IgD-negative memory B cell (primary cell): Measurements from ENCODE around the gene BUB1B. TPM values are rescaled to one million over a fixed set of nuclear protein-coding genes. Genes with fewer than 3 reads are reported as not detected.
"Not testable (repeated sequence)": the region's sequence is repeated elsewhere in the genome, so short reads cannot be mapped to it uniquely, and the experiment has no call there.

Experiments used
- H3K27ac Mint-ChIP-seq, 3 donors: one replicate each; pipeline ENCODE4 v1.8.0; 2020 to 2022; ENCODE audit warnings: mild to moderate bottlenecking in 3 of 3, mixed read lengths in 3 of 3, moderate library complexity in 1 of 3
- H3K27me3 Mint-ChIP-seq: one replicate; pipeline ENCODE4 v1.8.0; 2021; ENCODE audit warnings: mixed read lengths
- H3K36me3 Mint-ChIP-seq: one replicate; pipeline ENCODE4 v1.8.0; 2020; ENCODE audit warnings: mild to moderate bottlenecking, mixed read lengths
- H3K4me1 Mint-ChIP-seq, 3 donors: one replicate each; pipeline ENCODE4 v1.8.0; 2020 to 2022; ENCODE audit warnings: mixed read lengths in 3 of 3, mild to moderate bottlenecking in 1 of 3
- H3K4me3 Mint-ChIP-seq, 4 donors: one replicate each; pipeline ENCODE4 v1.8.0; 2020 to 2022; ENCODE audit warnings: mild to moderate bottlenecking in 4 of 4, mixed read lengths in 4 of 4, moderate library complexity in 3 of 4
- H3K9me3 Mint-ChIP-seq, 3 donors: one replicate each; pipeline ENCODE4 v1.8.0; 2020 to 2021; ENCODE audit warnings: mixed read lengths in 3 of 3, mild to moderate bottlenecking in 1 of 3
- polyA plus RNA-seq: library from polyadenylated mRNA; unstranded; fragments of 300-500 nt; fragmentation: Illumina TruSeq; gene quantifications from one replicate; pipeline ENCODE4 v1.2.3, GENCODE V29; 2021

The BUB1B gene
- polyA plus RNA-seq, 1 donor from 2014 or later = 0.55 TPM

DNA sequence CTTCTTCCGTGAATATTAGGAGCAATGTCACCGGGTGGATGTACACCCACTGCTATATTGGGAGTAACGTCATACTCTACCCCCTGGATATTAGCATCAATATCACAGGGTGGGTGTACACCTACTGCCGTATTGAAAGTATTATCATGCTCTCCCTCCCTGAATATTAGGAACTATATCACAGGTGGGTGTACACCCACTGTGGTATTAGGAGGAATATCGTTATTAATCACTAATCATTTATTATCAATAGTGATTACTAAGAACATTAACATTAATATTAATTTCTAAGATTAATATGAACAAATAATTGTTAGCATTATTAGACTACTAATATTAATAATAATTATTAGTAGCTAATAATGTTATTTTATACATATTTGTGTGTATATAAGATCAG is 30.8 kb upstream of the BUB1B start:
- Mint-ChIP-seq H3K27me3 (no peaks in the 10 kb centered on the region), H3K9me3 (no peaks in the 10 kb centered on the region), H3K4me3 (no peak overlapping the region), H3K27ac (no peak overlapping the region), H3K36me3 (no peaks in the 10 kb centered on the region), H3K4me1 (no peaks in the 10 kb centered on the region)

GRCh38 chr15:40130799-40131502 is 29.9 kb upstream of the BUB1B start:
- H3K27me3 Mint-ChIP-seq = no peaks in the 10 kb centered on the region
- H3K27ac Mint-ChIP-seq = no peak overlapping the region
- no peaks in the 10 kb centered on the region for H3K4me1 Mint-ChIP-seq
- no peak overlapping the region for H3K4me3 Mint-ChIP-seq
- H3K9me3 Mint-ChIP-seq = no peaks in the 10 kb centered on the region
- no peaks in the 10 kb centered on the region for H3K36me3 Mint-ChIP-seq

DNA sequence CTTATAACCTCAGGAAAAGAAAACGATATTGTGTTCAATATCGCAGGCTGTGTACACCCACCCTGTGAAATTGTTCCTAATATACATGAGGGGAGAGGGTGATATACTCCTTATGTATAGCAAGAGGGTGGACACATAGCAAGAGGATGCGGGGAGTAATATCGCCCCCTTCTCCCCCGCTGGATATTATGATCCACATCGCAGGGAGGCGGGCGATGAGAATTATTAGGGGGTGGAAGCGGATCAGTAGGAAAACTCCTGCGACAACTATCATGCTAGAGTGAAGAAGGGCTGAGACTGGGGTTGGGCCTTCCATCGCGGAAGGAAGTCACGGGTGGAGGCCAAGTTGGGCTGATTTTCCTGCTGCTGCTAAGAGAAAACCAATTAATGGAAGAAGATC is 27.3 kb upstream of the BUB1B start:
- Mint-ChIP-seq H3K4me1 (no peaks in the 10 kb centered on the region), H3K27ac (no peak overlapping the region), H3K27me3 (no peaks in the 10 kb centered on the region), H3K4me3 (no peak overlapping the region), H3K9me3 (no peaks in the 10 kb centered on the region), H3K36me3 (no peaks in the 10 kb centered on the region)

DNA sequence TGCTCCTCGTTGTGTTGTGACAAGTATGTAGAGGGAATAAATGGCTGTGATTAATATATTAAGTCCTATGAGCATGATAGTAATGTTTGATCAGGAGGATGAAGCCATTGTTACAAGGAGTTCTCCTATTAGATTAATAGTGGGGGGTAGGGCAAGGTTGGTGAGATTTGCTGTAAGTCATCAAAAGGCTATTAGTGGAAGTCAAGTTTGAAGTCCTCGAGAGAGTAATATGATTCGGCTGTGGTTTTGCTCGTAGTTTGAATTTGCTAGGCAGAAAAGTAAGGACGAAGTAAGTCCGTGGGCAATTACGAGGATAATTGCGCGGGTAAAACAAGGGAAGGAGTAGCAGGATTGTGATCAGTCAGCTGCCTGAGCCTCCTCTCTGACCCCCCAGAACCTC is 26.0 kb upstream of the BUB1B start:
- Mint-ChIP-seq H3K27ac (no peak overlapping the region), H3K36me3 (no peaks in the 10 kb centered on the region), H3K9me3 (no peaks in the 10 kb centered on the region), H3K4me3 (peak overlapping the region in 1 of 4 donors; percentile 54), H3K27me3 (no peaks in the 10 kb centered on the region), H3K4me1 (no peaks in the 10 kb centered on the region)

- not testable (repeated sequence) for H3K4me3 Mint-ChIP-seq, H3K4me1 Mint-ChIP-seq, H3K27me3 Mint-ChIP-seq, H3K9me3 Mint-ChIP-seq, H3K36me3 Mint-ChIP-seq
- H3K27ac Mint-ChIP-seq = peak overlapping the region in 1 of 3 donors; percentile 71
Observed at GRCh38 chr15:40135846-40136450, 24.9 kb upstream of the BUB1B start.

GRCh38 chr15:40136470-40137302 is 24.2 kb upstream of the BUB1B start:
- Mint-ChIP-seq H3K27ac (no peak overlapping the region), H3K36me3 (no peaks in the 10 kb centered on the region), H3K4me3 (no peak overlapping the region), H3K27me3 (peaks cover 1% of the 10 kb centered on the region), H3K9me3 (no peaks in the 10 kb centered on the region), H3K4me1 (no peaks in the 10 kb centered on the region)

DNA sequence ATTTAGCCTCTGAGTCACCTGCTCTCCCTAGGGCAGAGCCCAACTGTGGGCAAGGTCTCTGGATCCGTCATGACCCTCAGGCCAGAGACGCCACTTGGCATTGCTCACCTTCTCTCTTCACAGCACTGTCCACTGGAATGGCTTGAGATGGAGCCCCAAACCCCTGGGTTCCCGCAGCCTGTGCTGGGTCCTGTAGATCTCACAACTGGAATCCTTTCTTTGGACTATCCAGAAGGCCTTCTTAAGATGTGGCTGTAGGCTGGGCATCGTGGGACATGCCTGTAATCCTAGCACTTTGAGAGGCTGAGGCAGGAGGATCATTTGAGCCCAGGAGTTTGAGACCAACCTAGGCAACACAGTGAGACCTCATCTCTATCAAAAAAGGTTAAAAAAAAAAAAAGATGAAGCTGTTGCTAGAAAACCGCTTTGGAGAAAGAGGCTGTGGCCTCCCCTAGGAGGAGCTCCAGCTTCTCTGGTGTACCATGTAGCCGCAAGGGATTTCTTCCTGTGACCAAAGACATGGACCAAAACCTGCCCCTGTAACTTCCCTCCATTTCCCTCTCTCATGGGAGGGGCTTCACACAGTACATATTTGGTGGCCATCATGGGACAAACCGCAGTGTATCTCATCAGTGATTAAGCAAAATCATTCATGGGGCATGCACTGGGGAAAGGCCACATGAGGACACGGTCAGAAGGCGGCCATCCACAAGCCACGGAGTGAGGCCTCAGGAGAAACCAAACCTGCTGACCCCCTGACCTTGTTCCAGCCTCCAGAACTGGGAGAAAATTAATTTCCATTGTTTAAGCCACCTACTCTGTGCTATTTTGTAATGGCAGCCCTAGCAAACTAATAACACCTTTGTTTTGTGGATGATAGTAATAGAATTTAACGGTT is 23.3 kb upstream of the BUB1B start:
- H3K36me3 Mint-ChIP-seq = no peaks in the 10 kb centered on the region
- no peaks in the 10 kb centered on the region for H3K4me1 Mint-ChIP-seq
- H3K27ac Mint-ChIP-seq = no peak overlapping the region
- H3K4me3 Mint-ChIP-seq = no peak overlapping the region
- peaks cover 1% of the 10 kb centered on the region for H3K27me3 Mint-ChIP-seq
- H3K9me3 Mint-ChIP-seq = no peaks in the 10 kb centered on the region

DNA sequence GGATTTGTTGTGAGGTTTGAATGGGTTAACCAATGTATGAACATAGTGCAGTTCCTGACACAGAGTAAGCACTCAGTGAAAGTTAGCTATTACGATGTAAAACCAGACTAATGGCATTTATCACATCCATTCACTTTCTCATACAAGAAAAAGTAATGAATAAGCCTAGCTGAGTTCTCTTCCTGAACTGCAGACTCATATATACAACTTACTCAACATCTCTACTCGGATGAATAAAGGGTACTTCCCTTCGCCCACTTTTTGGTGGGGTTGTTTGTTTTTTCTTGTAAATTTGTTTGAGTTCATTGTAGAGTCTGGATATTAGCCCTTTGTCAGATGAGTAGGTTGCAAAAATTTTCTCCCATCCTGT is 22.7 kb upstream of the BUB1B start:
- H3K4me3 Mint-ChIP-seq, H3K27me3 Mint-ChIP-seq, H3K36me3 Mint-ChIP-seq, H3K27ac Mint-ChIP-seq, H3K9me3 Mint-ChIP-seq, H3K4me1 Mint-ChIP-seq: not testable (repeated sequence)

GRCh38 chr15:40142428-40142827 is 18.4 kb upstream of the BUB1B start:
- H3K27ac Mint-ChIP-seq = no peak overlapping the region
- H3K4me1 Mint-ChIP-seq = no peaks in the 10 kb centered on the region
- no peak overlapping the region for H3K4me3 Mint-ChIP-seq
- no peaks in the 10 kb centered on the region for H3K9me3 Mint-ChIP-seq
- no peaks in the 10 kb centered on the region for H3K36me3 Mint-ChIP-seq
- peaks cover 1% of the 10 kb centered on the region for H3K27me3 Mint-ChIP-seq

- no peaks in the 10 kb centered on the region for H3K4me1 Mint-ChIP-seq
- no peak overlapping the region for H3K27ac Mint-ChIP-seq
- H3K9me3 Mint-ChIP-seq = no peaks in the 10 kb centered on the region
- H3K27me3 Mint-ChIP-seq = peaks cover 1% of the 10 kb centered on the region
- no peaks in the 10 kb centered on the region for H3K36me3 Mint-ChIP-seq
- no peak overlapping the region for H3K4me3 Mint-ChIP-seq
Observed at GRCh38 chr15:40146037-40146436, 14.8 kb upstream of the BUB1B start.

GRCh38 chr15:40149339-40149738 is 11.5 kb upstream of the BUB1B start:
- no peaks in the 10 kb centered on the region for H3K36me3 Mint-ChIP-seq
- H3K4me3 Mint-ChIP-seq = no peak overlapping the region
- no peaks in the 10 kb centered on the region for H3K9me3 Mint-ChIP-seq
- no peak overlapping the region for H3K27ac Mint-ChIP-seq
- H3K4me1 Mint-ChIP-seq = no peaks in the 10 kb centered on the region
- no peaks in the 10 kb centered on the region for H3K27me3 Mint-ChIP-seq

DNA sequence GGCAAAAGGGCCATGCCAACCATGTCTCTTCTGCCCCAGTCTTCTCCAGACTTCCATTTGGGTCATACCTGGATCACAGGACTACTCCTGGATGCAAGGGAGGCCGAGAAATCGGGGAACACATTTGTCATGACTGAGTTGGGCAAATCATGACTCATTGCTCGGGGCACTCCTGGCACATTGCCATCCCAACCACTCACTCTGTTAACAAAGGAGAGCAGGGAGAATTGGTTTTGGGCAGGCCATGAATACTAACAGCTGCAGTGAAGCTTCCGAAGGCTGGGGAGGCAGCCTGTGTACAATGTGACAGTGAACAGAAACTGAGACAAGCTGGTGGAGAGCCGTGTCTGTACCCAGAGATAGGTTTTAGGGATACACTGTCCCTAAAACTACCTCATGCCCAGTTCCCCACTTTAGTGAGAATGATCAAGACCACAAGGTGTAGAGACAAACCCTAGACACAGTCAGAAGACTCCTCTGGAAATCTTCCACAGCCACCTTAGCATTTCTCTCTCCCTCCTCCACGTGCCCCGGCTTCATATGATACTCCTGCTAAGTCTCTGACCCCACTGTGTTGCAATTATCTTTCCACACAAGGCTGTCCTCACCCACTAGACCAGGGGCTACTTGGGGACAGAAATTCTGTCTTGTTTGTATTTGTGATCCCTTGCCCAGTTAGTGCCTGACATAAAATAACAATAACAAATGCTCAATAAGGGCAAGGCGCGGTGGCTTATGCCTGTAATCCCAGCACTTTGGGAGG is 10.5 kb upstream of the BUB1B start:
- no peak overlapping the region for H3K4me3 Mint-ChIP-seq
- H3K27ac Mint-ChIP-seq = no peak overlapping the region
- no peaks in the 10 kb centered on the region for H3K36me3 Mint-ChIP-seq
- H3K27me3 Mint-ChIP-seq = no peaks in the 10 kb centered on the region
- H3K9me3 Mint-ChIP-seq = no peaks in the 10 kb centered on the region
- H3K4me1 Mint-ChIP-seq = no peaks in the 10 kb centered on the region

DNA sequence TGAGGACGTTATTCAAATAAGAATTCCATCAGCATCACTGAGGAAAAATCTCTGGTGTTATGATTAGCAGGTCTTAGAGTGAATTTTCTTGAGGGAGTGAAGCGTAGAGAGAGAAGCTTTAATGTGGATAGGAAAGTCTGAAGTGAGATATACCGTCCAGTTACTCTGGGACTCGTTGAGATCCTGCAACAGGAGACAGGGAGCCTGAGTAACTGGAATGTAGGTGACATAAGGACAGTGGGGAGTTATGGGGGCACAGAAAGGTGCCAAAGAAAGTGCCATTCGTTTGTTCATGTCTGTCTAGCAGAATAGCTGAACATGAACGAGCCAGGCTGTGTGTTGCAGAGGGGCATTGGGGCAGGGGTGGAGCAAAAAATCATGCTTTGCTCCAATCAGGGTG is 9.4 kb upstream of the BUB1B start:
- no peaks in the 10 kb centered on the region for H3K4me1 Mint-ChIP-seq
- H3K36me3 Mint-ChIP-seq = peaks cover 3% of the 10 kb centered on the region
- H3K27me3 Mint-ChIP-seq = no peaks in the 10 kb centered on the region
- H3K27ac Mint-ChIP-seq = peak overlapping the region in 1 of 3 donors; percentile 62
- H3K4me3 Mint-ChIP-seq = no peak overlapping the region
- no peaks in the 10 kb centered on the region for H3K9me3 Mint-ChIP-seq

DNA sequence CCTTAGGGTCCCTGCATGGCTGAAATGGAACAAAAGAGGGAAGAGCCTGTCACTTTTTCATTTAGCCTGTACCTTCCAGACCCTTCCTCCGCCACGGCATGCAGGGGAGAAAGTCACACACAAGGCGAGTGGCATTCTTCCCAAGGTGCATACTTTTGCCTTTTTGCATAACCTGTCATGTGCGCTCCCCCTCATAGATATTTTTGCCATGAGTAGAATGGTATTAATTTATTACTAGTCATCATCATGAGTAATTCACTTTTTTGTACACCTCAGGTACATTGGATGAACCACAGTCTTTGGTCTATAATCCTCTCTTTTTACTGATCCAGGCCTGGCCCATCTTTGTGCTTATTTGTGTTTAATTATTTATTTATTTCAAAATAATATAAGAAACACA is 8.9 kb upstream of the BUB1B start:
- Mint-ChIP-seq H3K4me1 (no peaks in the 10 kb centered on the region), H3K27ac (no peak overlapping the region), H3K9me3 (no peaks in the 10 kb centered on the region), H3K27me3 (no peaks in the 10 kb centered on the region), H3K36me3 (peaks cover 3% of the 10 kb centered on the region), H3K4me3 (no peak overlapping the region)
